Measurements from ENCODE around the gene GPR141. TPM values are rescaled to one million over a fixed set of nuclear protein-coding genes. Genes with fewer than 3 reads are reported as not detected.

The GPR141 gene
- total RNA-seq, 4 donors from 2014 or later, result 0.78 TPM; not detected in 2

GRCh38 chr7:37645282-37646050 is 38.1 kb upstream of the GPR141 start:
- H3K4me3 ChIP-seq (replicated peaks in 1 of 3), result no peak overlapping the region
- TF ChIP-seq CTCF (IDR thresholded peaks at IDR 0.05) (no peak), POLR2A (IDR thresholded peaks at IDR 0.05) (no peak)
- 71 to 90% methylated on average over 7 of the region's 7 CpGs for WGBS, 2 donors
- H3K27me3 ChIP-seq, result no peaks in the 10 kb centered on the region
- H3K36me3 ChIP-seq, result no peaks in the 10 kb centered on the region
- no peak for DNase-seq
- no peak overlapping the region for H3K27ac ChIP-seq
- no peaks in the 10 kb centered on the region for H3K9me3 ChIP-seq
- intact Hi-C loops (cut with DNase I), result no loop called here
- H3K4me1 ChIP-seq, result peaks cover 18 to 25% of the 10 kb centered on the region in 2 donors

- Histone ChIP-seq H3K27me3 (no peaks in the 10 kb centered on the region), H3K4me1 (no peaks in the 10 kb centered on the region), H3K9me3 (no peaks in the 10 kb centered on the region), H3K4me3 (replicated peaks in 1 of 3) (no peak overlapping the region), H3K36me3 (no peaks in the 10 kb centered on the region), H3K27ac (no peak overlapping the region)
- WGBS, 2 donors, result 71 to 90% methylated on average over 1 of the region's 1 CpG
- TF ChIP-seq POLR2A (IDR thresholded peaks at IDR 0.05), result no peak
- intact Hi-C loops (cut with DNase I), result no loop called here
- DNase-seq, result no peak
These were observed 26.5 kb upstream of the GPR141 start for GRCh38 chr7:37656913-37657530.

- WGBS, 2 donors, result 75 to 90% methylated on average over 1 of the region's 1 CpG
- intact Hi-C loops (cut with DNase I), result no loop called here
- H3K27ac ChIP-seq, result no peak overlapping the region
- H3K4me3 ChIP-seq (replicated peaks in 1 of 3), result no peak overlapping the region
- TF ChIP-seq CTCF (IDR thresholded peaks at IDR 0.05), result no peak
- no peak for TF ChIP-seq POLR2A (IDR thresholded peaks at IDR 0.05)
- no peaks in the 10 kb centered on the region for H3K4me1 ChIP-seq
- no peaks in the 10 kb centered on the region for H3K36me3 ChIP-seq
- no peaks in the 10 kb centered on the region for H3K9me3 ChIP-seq
- DNase-seq, result no peak
- no peaks in the 10 kb centered on the region for H3K27me3 ChIP-seq
These were observed 25.8 kb upstream of the GPR141 start for GRCh38 chr7:37657816-37658215.

- H3K36me3 ChIP-seq, result no peaks in the 10 kb centered on the region
- no peak for DNase-seq
- no peaks in the 10 kb centered on the region for H3K27me3 ChIP-seq
- 66 to 71% methylated on average over 2 of the region's 2 CpGs for WGBS, 2 donors
- intact Hi-C loops (cut with DNase I), result no loop called here
- no peaks in the 10 kb centered on the region for H3K4me1 ChIP-seq
- no peak overlapping the region for H3K4me3 ChIP-seq (replicated peaks in 1 of 3)
- no peak overlapping the region for H3K27ac ChIP-seq
- no peaks in the 10 kb centered on the region for H3K9me3 ChIP-seq
- TF ChIP-seq CTCF (IDR thresholded peaks at IDR 0.05), result no peak
- no peak for TF ChIP-seq POLR2A (IDR thresholded peaks at IDR 0.05)
These were observed 23.5 kb upstream of the GPR141 start for GRCh38 chr7:37659971-37660565.

GRCh38 chr7:37660614-37661013 is 23.0 kb upstream of the GPR141 start:
- Histone ChIP-seq H3K4me1 (no peaks in the 10 kb centered on the region), H3K4me3 (replicated peaks in 1 of 3) (no peak overlapping the region), H3K27ac (no peak overlapping the region), H3K36me3 (no peaks in the 10 kb centered on the region), H3K27me3 (no peaks in the 10 kb centered on the region), H3K9me3 (no peaks in the 10 kb centered on the region)
- 93 to 95% methylated on average over 4 of the region's 4 CpGs for WGBS, 2 donors
- no peak for TF ChIP-seq POLR2A (IDR thresholded peaks at IDR 0.05)
- intact Hi-C loops (cut with DNase I), result no loop called here
- no peak for DNase-seq

- no peaks in the 10 kb centered on the region for H3K36me3 ChIP-seq
- DNase-seq, result no peak
- intact Hi-C loops (cut with DNase I), result no loop called here
- H3K27me3 ChIP-seq, result no peaks in the 10 kb centered on the region
- H3K4me3 ChIP-seq (replicated peaks in 1 of 3), result no peak overlapping the region
- H3K27ac ChIP-seq, result no peak overlapping the region
- H3K4me1 ChIP-seq, result no peaks in the 10 kb centered on the region
- WGBS, 2 donors, result 82 to 86% methylated on average over 4 of the region's 4 CpGs
- TF ChIP-seq POLR2A (IDR thresholded peaks at IDR 0.05) (no peak), CTCF (IDR thresholded peaks at IDR 0.05) (no peak)
- H3K9me3 ChIP-seq, result no peaks in the 10 kb centered on the region
These were observed 19.9 kb upstream of the GPR141 start for GRCh38 chr7:37663693-37664092.
